MCF 10A (cell line): ENCODE results near the gene DDX46. TPM values are rescaled to one million over a fixed set of nuclear protein-coding genes. Genes with fewer than 3 reads are reported as not detected.
"Not testable (repeated sequence)": the region's sequence is repeated elsewhere in the genome, so short reads cannot be mapped to it uniquely, and the experiment has no call there.

Source experiments
- BruUV-seq: library from RNA; stranded (reverse); fragments of 400-500 nt; replicated peaks from 2 replicates; lab custom pipeline; 2021; lab: Mats Ljungman, UMichigan
- CTCF ChIA-PET: fragments of 300-600 bp; sonication (Branson Sonifier 250); formaldehyde crosslinking; extraction: SDS; loops from one replicate; lab custom pipeline; 2021; ENCODE audit warnings: antibody characterized with exemption, inconsistent platforms; lab: Yijun Ruan, JAX
- POLR2A ChIA-PET: fragments of 300-600, 350-650 bp; sonication (Branson Sonifier 250); formaldehyde crosslinking; extraction: SDS; loops from one replicate; lab custom pipeline; 2020; ENCODE audit warnings: antibody characterized with exemption, inconsistent platforms; lab: Yijun Ruan, JAX
- DNase-seq: peaks from one replicate; pipeline ENCODE4 v3.0.0-alpha.2; 2018; ENCODE audit not compliant: unreplicated experiment
- H3K27ac Mint-ChIP-seq: one replicate; pipeline ENCODE4 v1.8.0; 2022; ENCODE audit warnings: mild to moderate bottlenecking, low read depth, mixed read lengths; ENCODE audit not compliant: unreplicated experiment
- H3K27me3 Mint-ChIP-seq: one replicate; pipeline ENCODE4 v1.8.0; 2022; ENCODE audit warnings: mixed read lengths; ENCODE audit not compliant: insufficient read depth, unreplicated experiment
- H3K36me3 Mint-ChIP-seq: one replicate; pipeline ENCODE4 v1.8.0; 2022; ENCODE audit warnings: mild to moderate bottlenecking, moderate library complexity, mixed read lengths; ENCODE audit not compliant: insufficient read depth, unreplicated experiment
- H3K4me1 Mint-ChIP-seq: one replicate; pipeline ENCODE4 v1.8.0; 2022; ENCODE audit warnings: mixed read lengths; ENCODE audit not compliant: insufficient read depth, unreplicated experiment
- H3K4me3 Mint-ChIP-seq: one replicate; pipeline ENCODE4 v1.8.0; 2022; ENCODE audit warnings: mild to moderate bottlenecking, moderate library complexity, mixed read lengths; ENCODE audit not compliant: unreplicated experiment
- H3K9me3 Mint-ChIP-seq: one replicate; pipeline ENCODE4 v1.8.0; 2022; ENCODE audit warnings: mixed read lengths; ENCODE audit not compliant: unreplicated experiment
- intact Hi-C: fragments of 100-400 bp; cut with micrococcal nuclease; formaldehyde crosslinking; loops from 2 replicates; pipeline ENCODE4 v1.14.1; 2022
- total RNA-seq: library from RNA; stranded (reverse); gene quantifications from 2 replicates; pipeline ENCODE4 v1.2.3, GENCODE V29; 2022
- TF ChIP-seq, protein P1 (sequence below): fragments of 200-600 bp; IDR thresholded peaks from one replicate; pipeline ENCODE4 v1.8.0; 2022; ENCODE audit warnings: antibody characterized with exemption, mild to moderate bottlenecking; ENCODE audit not compliant: unreplicated experiment

DDX46 gene
- total RNA-seq, 1 experiment from 2014 or later, result 77.0 TPM

DNA sequence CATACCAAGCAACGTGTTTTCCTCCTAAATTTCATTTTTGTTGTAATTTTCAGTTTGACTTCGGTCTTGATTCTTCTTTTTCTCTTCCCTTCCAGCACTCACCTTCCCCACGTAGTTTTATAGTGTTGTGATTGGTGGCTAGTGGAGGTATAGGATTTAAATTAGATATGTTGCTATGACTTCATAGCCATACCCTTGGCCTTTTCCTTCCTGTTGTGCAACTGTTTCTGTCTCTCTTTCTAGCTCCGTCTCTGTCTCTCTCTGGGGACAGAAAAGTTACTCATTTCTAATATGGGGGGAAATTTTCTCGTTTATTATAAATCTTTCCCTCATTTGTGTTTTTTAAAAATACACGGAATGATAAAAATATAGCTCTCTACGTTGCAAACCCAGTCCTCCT lies 66.6 kb downstream of the DDX46 start:
- BruUV-seq, result no TSS peak
- Mint-ChIP-seq H3K9me3 (no peaks in the 10 kb centered on the region), H3K4me1 (no peaks in the 10 kb centered on the region), H3K4me3 (no peak overlapping the region), H3K27me3 (no peaks in the 10 kb centered on the region), H3K27ac (no peak overlapping the region), H3K36me3 (peaks cover 94% of the 10 kb centered on the region)
- CTCF ChIA-PET, result interaction anchor here (0.5 to 1.5 kb wide), 3 partner anchors 15 to 139 kb away, joined by 3 read pairs; partner anchors contain the start of gene C5orf24
- intact Hi-C loops, result no loop called here
- TF ChIP-seq, protein P1, sequence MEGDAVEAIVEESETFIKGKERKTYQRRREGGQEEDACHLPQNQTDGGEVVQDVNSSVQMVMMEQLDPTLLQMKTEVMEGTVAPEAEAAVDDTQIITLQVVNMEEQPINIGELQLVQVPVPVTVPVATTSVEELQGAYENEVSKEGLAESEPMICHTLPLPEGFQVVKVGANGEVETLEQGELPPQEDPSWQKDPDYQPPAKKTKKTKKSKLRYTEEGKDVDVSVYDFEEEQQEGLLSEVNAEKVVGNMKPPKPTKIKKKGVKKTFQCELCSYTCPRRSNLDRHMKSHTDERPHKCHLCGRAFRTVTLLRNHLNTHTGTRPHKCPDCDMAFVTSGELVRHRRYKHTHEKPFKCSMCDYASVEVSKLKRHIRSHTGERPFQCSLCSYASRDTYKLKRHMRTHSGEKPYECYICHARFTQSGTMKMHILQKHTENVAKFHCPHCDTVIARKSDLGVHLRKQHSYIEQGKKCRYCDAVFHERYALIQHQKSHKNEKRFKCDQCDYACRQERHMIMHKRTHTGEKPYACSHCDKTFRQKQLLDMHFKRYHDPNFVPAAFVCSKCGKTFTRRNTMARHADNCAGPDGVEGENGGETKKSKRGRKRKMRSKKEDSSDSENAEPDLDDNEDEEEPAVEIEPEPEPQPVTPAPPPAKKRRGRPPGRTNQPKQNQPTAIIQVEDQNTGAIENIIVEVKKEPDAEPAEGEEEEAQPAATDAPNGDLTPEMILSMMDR, result no peak
- DNase-seq, result no peak
- POLR2A ChIA-PET, result interaction anchor here (0.6 to 1.1 kb wide), 3 partner anchors 14 to 67 kb away, joined by 3 read pairs; partner anchors contain the start of gene C5orf24

DNA sequence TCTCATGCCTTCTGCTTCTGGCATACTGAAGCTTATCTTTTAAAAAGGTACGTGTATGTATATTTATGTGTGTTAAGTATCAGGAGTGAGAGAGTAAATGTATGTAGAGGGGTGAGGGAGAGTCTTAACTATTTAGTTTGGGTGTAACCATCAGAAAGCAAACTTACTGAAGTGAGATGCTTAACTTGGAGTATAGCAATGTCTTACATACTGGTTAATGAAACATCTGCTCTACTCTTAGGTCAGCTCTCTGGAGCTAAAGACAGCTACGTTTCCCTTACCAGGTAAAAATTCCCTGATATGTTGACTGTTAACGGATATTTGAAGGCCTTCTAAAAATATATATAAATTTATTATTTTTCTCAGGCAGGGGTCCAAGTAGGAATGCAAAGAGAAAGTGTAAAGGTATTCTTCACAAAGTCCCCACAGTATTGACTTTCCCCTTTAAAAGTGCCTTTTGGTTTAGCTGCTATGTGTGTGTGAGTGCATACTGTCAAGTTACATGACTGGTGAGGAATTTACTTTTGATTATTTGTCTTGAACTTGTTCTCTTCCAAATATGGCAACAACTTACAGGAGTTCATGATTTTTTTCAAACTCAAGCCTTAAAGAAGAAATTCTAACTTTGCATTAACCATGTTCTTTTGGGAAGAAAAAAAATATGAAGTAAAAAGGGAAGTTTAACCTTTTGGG lies 74.9 kb downstream of the DDX46 start:
- CTCF ChIA-PET, result interaction anchor here (1.0 to 1.9 kb wide), 3 partner anchors 11 to 16 kb away, joined by 3 to 7 read pairs (median 4); no protein-coding TSS in a partner anchor
- TF ChIP-seq, protein P1, result no peak
- Mint-ChIP-seq H3K27me3 (no peaks in the 10 kb centered on the region), H3K4me1 (no peaks in the 10 kb centered on the region), H3K4me3 (no peak overlapping the region), H3K9me3 (no peaks in the 10 kb centered on the region), H3K27ac (no peak overlapping the region), H3K36me3 (peaks cover 95% of the 10 kb centered on the region)
- BruUV-seq, result no TSS peak
- no peak for DNase-seq
- intact Hi-C loops, result no loop called here
- POLR2A ChIA-PET, result interaction anchor here (1.2 to 2.5 kb wide), 4 partner anchors 9 to 15 kb away, joined by 4 to 9 read pairs (median 6); partner anchors contain the start of gene C5orf24

DNA sequence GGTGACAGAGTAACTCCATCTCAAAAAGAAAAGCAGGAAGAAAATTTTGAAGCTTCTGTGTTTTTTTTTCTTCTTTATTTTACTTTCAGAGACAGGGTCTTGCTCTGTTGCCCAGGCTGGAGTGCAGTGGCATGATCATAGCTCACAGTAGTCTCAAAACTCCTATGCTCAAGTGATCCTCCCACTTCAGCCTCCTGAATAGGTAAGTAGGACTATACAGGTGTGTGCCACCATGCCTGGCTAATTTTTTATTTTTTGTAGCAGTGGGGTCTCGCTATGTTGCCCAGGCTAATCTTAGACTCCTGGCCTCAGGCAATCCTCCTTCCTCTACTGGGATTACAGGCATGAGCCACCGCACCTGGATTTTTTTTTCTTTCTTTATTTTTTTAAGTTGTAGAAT lies 77.0 kb downstream of the DDX46 start:
- Mint-ChIP-seq H3K4me3 (no peak overlapping the region), H3K27ac (no peak overlapping the region), H3K36me3 (peaks cover 98% of the 10 kb centered on the region), H3K27me3 (no peaks in the 10 kb centered on the region), H3K4me1 (no peaks in the 10 kb centered on the region), H3K9me3 (no peaks in the 10 kb centered on the region)
- DNase-seq, result no peak
- ChIA-PET CTCF (no interaction called here), POLR2A (interaction anchor here (0.7 to 2.5 kb wide), 3 partner anchors 10 to 67 kb away, joined by 3 to 9 read pairs (median 4); partner anchors contain the start of gene C5orf24)
- no TSS peak for BruUV-seq
- intact Hi-C loops, result no loop called here
- TF ChIP-seq, protein P1, result no peak

DNA sequence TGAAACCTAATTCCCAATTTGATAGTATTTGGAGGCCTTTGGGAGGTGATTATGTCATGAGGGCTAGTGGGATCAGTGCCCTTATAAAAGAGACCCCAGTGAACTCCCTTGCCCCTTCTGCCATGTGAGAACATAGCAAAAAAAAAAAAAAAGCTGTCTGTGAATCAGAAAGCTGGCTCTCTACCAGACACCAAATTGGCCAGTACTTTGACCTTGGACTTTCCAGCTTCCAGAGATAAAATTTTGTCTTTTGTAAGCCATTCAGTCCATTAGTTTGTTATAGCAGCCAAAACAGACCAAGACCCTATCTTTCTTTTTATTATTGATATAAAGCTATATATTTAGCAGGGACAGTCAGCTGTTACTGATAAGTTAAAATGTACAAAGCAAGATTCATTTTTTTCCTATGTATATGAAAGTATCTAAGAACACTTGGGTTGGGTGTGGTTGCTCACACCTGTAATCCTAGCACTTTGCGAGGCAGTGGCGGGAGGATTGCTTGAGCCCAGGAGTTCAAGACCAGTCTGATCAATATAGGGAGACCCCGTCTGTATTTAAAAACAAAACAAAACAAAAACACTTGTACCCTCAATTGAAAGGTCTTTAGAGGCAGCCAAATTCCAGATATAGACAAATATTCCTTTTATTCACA lies 79.1 kb downstream of the DDX46 start:
- no peak overlapping the region for H3K4me3 Mint-ChIP-seq
- ChIA-PET POLR2A (interaction anchor here (0.5 to 1.0 kb wide), 4 partner anchors 8 to 1733 kb away, joined by 3 to 5 read pairs (median 4); partner anchors contain the start of gene C5orf24), CTCF (interaction anchor here (0.6 to 1.0 kb wide), 3 partner anchors 21 to 1943 kb away, joined by 3 to 4 read pairs (median 3); no protein-coding TSS in a partner anchor)
- DNase-seq, result no peak
- BruUV-seq, result no TSS peak
- TF ChIP-seq, protein P1, result no peak
- no peaks in the 10 kb centered on the region for H3K27me3 Mint-ChIP-seq
- peaks cover 90% of the 10 kb centered on the region for H3K36me3 Mint-ChIP-seq
- no peaks in the 10 kb centered on the region for H3K9me3 Mint-ChIP-seq
- H3K27ac Mint-ChIP-seq, result no peak overlapping the region
- H3K4me1 Mint-ChIP-seq, result peaks cover 9% of the 10 kb centered on the region
- intact Hi-C loops, result no loop called here

DNA sequence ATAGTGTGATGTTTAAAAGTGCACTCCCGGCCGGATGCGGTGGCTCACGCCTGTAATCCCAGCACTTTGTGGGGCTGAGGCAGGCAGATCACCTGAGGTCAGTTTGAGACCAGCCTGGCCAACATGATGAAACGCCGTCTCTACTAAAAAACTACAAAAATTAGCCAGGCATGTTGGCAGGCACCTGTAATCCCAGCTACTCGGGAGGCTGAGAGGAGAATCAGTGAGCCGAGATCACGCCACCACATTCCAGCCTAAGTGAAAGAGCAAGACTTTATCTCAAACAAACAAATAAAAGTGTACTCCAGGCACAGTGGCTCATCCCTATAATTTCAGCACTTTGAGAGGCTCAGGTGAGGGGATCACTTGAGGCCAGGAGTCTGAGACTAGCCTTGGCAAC lies 79.8 kb downstream of the DDX46 start:
- DNase-seq, H3K4me3 Mint-ChIP-seq, H3K9me3 Mint-ChIP-seq, H3K27ac Mint-ChIP-seq, H3K27me3 Mint-ChIP-seq, intact Hi-C loops, BruUV-seq: not testable (repeated sequence)
- CTCF ChIA-PET, result interaction anchor here (1.0 kb wide), 1 partner anchor 158 kb away, joined by 3 read pairs; no protein-coding TSS in a partner anchor
- peaks cover 83% of the 10 kb centered on the region for H3K36me3 Mint-ChIP-seq
- POLR2A ChIA-PET, result interaction anchor here (0.5 to 0.7 kb wide), 2 partner anchors 9 to 1734 kb away, joined by 3 to 4 read pairs; no protein-coding TSS in a partner anchor
- peaks cover 12% of the 10 kb centered on the region for H3K4me1 Mint-ChIP-seq
